Fibroblast of lung (primary cell): ENCODE results near the gene MYOM1. TPM values are rescaled to one million over a fixed set of nuclear protein-coding genes. Genes with fewer than 3 reads are reported as not detected.
A peak's percentile ranks its signal among the peaks of the same experiment; 100 is the strongest.

ENCODE experiments used
- DNase-seq, 2 donors: peaks; one replicate each; pipeline versions ENCODE4 v3.0.0 to v3.0.0-alpha.2; 2010; ENCODE audit warnings: low read depth in 2 of 2
- H2AFZ ChIP-seq: 2 replicates; pipeline ENCODE4 v1.5.1; 2012; ENCODE audit warnings: low read length, control low read depth, inconsistent platforms
- H3K27ac ChIP-seq: 2 replicates; pipeline ENCODE4 v1.5.1; 2011; ENCODE audit warnings: low read length, control low read depth; ENCODE audit not compliant: insufficient read depth
- H3K27me3 ChIP-seq: 2 replicates; pipeline ENCODE4 v1.5.1; 2011; ENCODE audit warnings: mild to moderate bottlenecking, low read length; ENCODE audit not compliant: control insufficient read depth, insufficient read depth
- H3K36me3 ChIP-seq: 2 replicates; pipeline ENCODE4 v1.5.1; 2011; ENCODE audit warnings: low read length; ENCODE audit not compliant: control insufficient read depth, insufficient read depth
- H3K4me1 ChIP-seq: 2 replicates; pipeline ENCODE4 v1.5.1; 2011; ENCODE audit warnings: low read length; ENCODE audit not compliant: control insufficient read depth, insufficient read depth; ENCODE audit errors: extremely low read depth
- H3K4me2 ChIP-seq: 2 replicates; pipeline ENCODE4 v1.5.1; 2011; ENCODE audit warnings: low read length, control low read depth; ENCODE audit not compliant: insufficient read depth; ENCODE audit errors: extremely low read depth
- H3K4me3 ChIP-seq, 4 experiments: fragments of 200-600 bp in 1 of 4; sonication (generic) in 1 of 4; replicated peaks in 1 of 4; 2 replicates each; pipeline ENCODE4 v1.5.1; 2011 to 2016; ENCODE audit warnings: low read length in 4 of 4, low read depth in 3 of 4, mild to moderate bottlenecking in 3 of 4, control low read depth in 2 of 4, inconsistent platforms in 1 of 4, mixed read lengths in 1 of 4; ENCODE audit not compliant: insufficient read depth in 1 of 4; ENCODE audit errors: control extremely low read depth in 1 of 4
- H3K79me2 ChIP-seq: 2 replicates; pipeline ENCODE4 v1.5.1; 2012; ENCODE audit warnings: mild to moderate bottlenecking, low read length, inconsistent platforms; ENCODE audit not compliant: control insufficient read depth, insufficient read depth
- H3K9ac ChIP-seq: 2 replicates; pipeline ENCODE4 v1.5.1; 2011; ENCODE audit warnings: mild to moderate bottlenecking, low read length, control low read depth; ENCODE audit not compliant: insufficient read depth
- H3K9me3 ChIP-seq: 2 replicates; pipeline ENCODE4 v1.5.1; 2012; ENCODE audit warnings: low read depth, low read length; ENCODE audit not compliant: control insufficient read depth, insufficient read depth
- H4K20me1 ChIP-seq: 2 replicates; pipeline ENCODE4 v1.5.1; 2011; ENCODE audit warnings: low read length; ENCODE audit not compliant: control insufficient read depth, insufficient read depth; ENCODE audit errors: extremely low read depth
- CTCF ChIP-seq, 2 donors: IDR thresholded peaks in 1 of 2; conservative IDR thresholded peaks in 1 of 2; 1 replicate in 1 of 2; 2 replicates in 1 of 2; pipeline ENCODE4 v1.5.1; 2011 to 2012; ENCODE audit warnings: low read length in 2 of 2, control low read depth in 1 of 2, inconsistent platforms in 1 of 2, low read depth in 1 of 2, mild to moderate bottlenecking in 1 of 2
- EZH2 ChIP-seq: IDR thresholded peaks from 2 replicates; pipeline ENCODE4 v1.5.1; 2012; ENCODE audit warnings: low read length, control low read depth, mild to moderate bottlenecking; ENCODE audit errors: missing control alignments
- polyA plus RNA-seq, 2 donors: library from polyadenylated mRNA; depleted of rRNA in 1 of 2; stranded (reverse) in 1 of 2; unstranded in 1 of 2; fragments of >200 nt; gene quantifications; 2 replicates each; pipeline ENCODE4 v1.2.1, GENCODE V29; 2011 to 2012; ENCODE audit warnings: missing spikeins in 1 of 2
- total RNA-seq: library from RNA; depleted of rRNA; stranded (reverse); fragments of >200 nt; gene quantifications from 2 replicates; pipeline ENCODE4 v1.2.1, GENCODE V29; 2014

Gene MYOM1
- total and polyA plus RNA-seq, 2 donors (not counting 1 experiment from before 2014, with no cell fraction given): 0.07 to 0.83 TPM

DNA sequence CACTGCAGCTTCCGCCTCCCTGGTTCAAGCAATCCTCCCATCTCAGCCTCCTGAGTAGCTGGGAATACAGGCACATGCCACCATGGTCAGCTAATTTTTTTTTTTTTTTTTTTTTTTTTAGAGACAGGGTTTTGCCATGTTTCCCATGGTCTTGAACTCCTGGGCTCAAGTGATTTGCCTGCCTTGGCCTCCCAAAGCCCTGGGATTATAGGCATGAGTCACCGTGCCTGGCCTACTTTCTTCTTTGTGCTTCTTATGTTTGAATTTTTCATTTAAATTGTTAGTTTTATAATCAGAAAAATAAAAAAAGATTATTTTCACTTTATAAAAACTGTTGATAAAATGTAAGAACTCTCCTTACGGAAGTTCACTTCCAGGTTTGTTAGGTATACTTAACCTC, 105.3 kb downstream of the MYOM1 start:
- no peak overlapping the region for H3K4me2 ChIP-seq
- H3K4me3 ChIP-seq: no peak overlapping the region
- no peaks in the 10 kb centered on the region for H4K20me1 ChIP-seq
- no peak overlapping the region for H3K27ac ChIP-seq
- TF ChIP-seq EZH2 (no peak), CTCF (conservative IDR thresholded peaks at IDR 0.05 in 1 of 2, IDR thresholded peaks at IDR 0.05 in 1 of 2; ENCODE audit: low read depth in 1 of 2, low read length in 2 of 2) (no peak)
- H3K9me3 ChIP-seq: no peaks in the 10 kb centered on the region
- no peak for DNase-seq
- no peaks in the 10 kb centered on the region for H3K79me2 ChIP-seq
- H3K9ac ChIP-seq: no peak overlapping the region
- H2AFZ ChIP-seq: no peak overlapping the region
- no peaks in the 10 kb centered on the region for H3K36me3 ChIP-seq
- H3K4me1 ChIP-seq: no peaks in the 10 kb centered on the region
- H3K27me3 ChIP-seq: no peaks in the 10 kb centered on the region

DNA sequence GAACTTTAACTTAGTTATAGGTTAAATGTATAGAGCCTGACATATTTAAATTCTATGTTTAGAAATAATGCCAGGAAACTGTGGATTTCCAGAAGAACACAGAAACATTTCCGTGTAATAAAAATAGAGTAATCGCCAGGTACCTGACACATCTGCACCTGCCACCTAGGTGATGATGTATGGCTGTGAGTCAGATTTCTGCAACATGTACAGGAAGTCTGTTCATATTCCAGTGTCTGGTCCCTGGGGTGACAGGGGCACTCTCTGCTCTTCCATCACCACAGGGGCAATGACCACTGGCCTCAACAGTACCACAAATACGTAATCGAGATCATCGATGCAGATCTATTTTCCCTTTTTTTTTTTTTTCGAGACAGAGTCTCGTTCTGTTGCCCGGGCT, 105.7 kb downstream of the MYOM1 start:
- no peaks in the 10 kb centered on the region for H3K27me3 ChIP-seq
- no peaks in the 10 kb centered on the region for H3K9me3 ChIP-seq
- H3K4me2 ChIP-seq: no peak overlapping the region
- H3K4me3 ChIP-seq: no peak overlapping the region
- H3K4me1 ChIP-seq: no peaks in the 10 kb centered on the region
- no peaks in the 10 kb centered on the region for H3K79me2 ChIP-seq
- no peaks in the 10 kb centered on the region for H4K20me1 ChIP-seq
- TF ChIP-seq CTCF (conservative IDR thresholded peaks at IDR 0.05 in 1 of 2, IDR thresholded peaks at IDR 0.05 in 1 of 2; ENCODE audit: low read depth in 1 of 2, low read length in 2 of 2) (no peak), EZH2 (no peak)
- no peak overlapping the region for H3K27ac ChIP-seq
- H3K9ac ChIP-seq: no peak overlapping the region
- no peak for DNase-seq
- H2AFZ ChIP-seq: no peak overlapping the region
- no peaks in the 10 kb centered on the region for H3K36me3 ChIP-seq

DNA sequence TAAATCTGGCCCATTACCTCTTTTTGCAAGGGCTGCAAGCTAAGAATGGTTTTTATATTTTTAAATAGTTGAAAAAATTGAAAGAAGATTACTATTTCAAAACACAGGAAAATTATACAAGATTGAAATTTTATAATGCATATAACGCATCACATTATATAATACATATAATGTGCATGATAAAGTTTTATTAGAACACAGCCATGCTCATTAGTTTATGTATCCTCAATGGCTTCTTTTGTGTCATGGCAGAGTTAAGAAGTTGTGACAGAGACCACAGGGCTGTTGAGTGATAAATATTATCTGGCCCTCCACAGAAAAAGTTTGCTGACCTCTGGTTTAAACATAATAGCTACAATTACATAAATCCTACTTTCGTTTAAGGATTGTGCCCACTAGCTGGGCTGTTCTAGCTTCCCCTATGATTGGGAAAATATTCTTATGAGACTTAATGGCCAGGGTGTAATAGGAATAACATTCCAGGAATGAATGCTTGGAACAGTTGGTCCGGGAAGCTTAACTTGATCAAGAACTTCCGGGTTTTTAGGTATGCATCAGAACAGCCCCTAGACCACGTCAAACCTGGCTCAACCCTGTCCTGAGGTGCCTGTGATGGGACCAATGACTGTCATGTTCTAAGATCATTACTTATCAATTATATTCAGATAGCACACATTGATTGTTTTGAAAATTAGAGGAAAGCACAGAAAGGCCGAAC, 108.1 kb downstream of the MYOM1 start:
- no peaks in the 10 kb centered on the region for H4K20me1 ChIP-seq
- DNase-seq: peak in 1 of 2 donors; percentile 51
- no peaks in the 10 kb centered on the region for H3K27me3 ChIP-seq
- no peaks in the 10 kb centered on the region for H3K9me3 ChIP-seq
- no peaks in the 10 kb centered on the region for H3K36me3 ChIP-seq
- no peaks in the 10 kb centered on the region for H3K4me1 ChIP-seq
- H3K79me2 ChIP-seq: no peaks in the 10 kb centered on the region
- no peak for TF ChIP-seq CTCF (conservative IDR thresholded peaks at IDR 0.05 in 1 of 2, IDR thresholded peaks at IDR 0.05 in 1 of 2; ENCODE audit: low read depth in 1 of 2, low read length in 2 of 2)
- TF ChIP-seq EZH2: no peak
- no peak overlapping the region for H3K4me2 ChIP-seq
- H3K9ac ChIP-seq: no peak overlapping the region
- H3K4me3 ChIP-seq: no peak overlapping the region
- no peak overlapping the region for H3K27ac ChIP-seq
- H2AFZ ChIP-seq: no peak overlapping the region
